Suppressor macrophage treated with lipopolysaccharide for 1 hour (primary cell): ENCODE results near the gene TMEM164.
"Not testable (repeated sequence)": the region's sequence is repeated elsewhere in the genome, so short reads cannot be mapped to it uniquely, and the experiment has no call there.

ENCODE experiments used
- DNase-seq, 3 donors: peaks; one replicate each; pipeline ENCODE4 v3.0.0-alpha.2; 2020 to 2022

The TMEM164 gene

GRCh38 chrX:110138557-110138956 is 135.6 kb downstream of the TMEM164 start:
- DNase-seq, result no peak

GRCh38 chrX:110139172-110139571 is 136.3 kb downstream of the TMEM164 start:
- DNase-seq, result no peak

- no peak for DNase-seq
Observed at GRCh38 chrX:110142096-110142495, 139.2 kb downstream of the TMEM164 start.

GRCh38 chrX:110143454-110144210 is 140.7 kb downstream of the TMEM164 start:
- no peak for DNase-seq

- DNase-seq, result no peak
Observed at GRCh38 chrX:110145311-110145710, 142.4 kb downstream of the TMEM164 start.

- DNase-seq, result peak; percentile 40 to 52 (median 41)
Observed at GRCh38 chrX:110145854-110146253, 142.9 kb downstream of the TMEM164 start.

GRCh38 chrX:110146521-110146920 is 143.6 kb downstream of the TMEM164 start:
- peak; percentile 61 to 69 (median 63) for DNase-seq

- no peak for DNase-seq
Observed at GRCh38 chrX:110153244-110153643, 150.3 kb downstream of the TMEM164 start.

- DNase-seq, result no peak
Observed at GRCh38 chrX:110153896-110154295, 151.0 kb downstream of the TMEM164 start.

- not testable (repeated sequence) for DNase-seq
Observed at GRCh38 chrX:110154328-110154727, 151.4 kb downstream of the TMEM164 start.

- no peak for DNase-seq
Observed at GRCh38 chrX:110155759-110156158, 152.8 kb downstream of the TMEM164 start.

- peak; percentile 25 to 48 (median 40) for DNase-seq
Observed at GRCh38 chrX:110156167-110156754, 153.3 kb downstream of the TMEM164 start.

GRCh38 chrX:110157444-110157843 is 154.5 kb downstream of the TMEM164 start:
- DNase-seq, result no peak

- DNase-seq, result no peak
Observed at GRCh38 chrX:110159235-110159634, 156.3 kb downstream of the TMEM164 start.

- peak; percentile 34 to 48 (median 38) for DNase-seq
Observed at GRCh38 chrX:110159865-110160264, 157.0 kb downstream of the TMEM164 start.

GRCh38 chrX:110161361-110161686 is 158.4 kb downstream of the TMEM164 start:
- no peak for DNase-seq

- DNase-seq, result no peak
Observed at GRCh38 chrX:110162131-110162530, 159.2 kb downstream of the TMEM164 start.

- no peak for DNase-seq
Observed at GRCh38 chrX:110162867-110163266, 160.0 kb downstream of the TMEM164 start.

GRCh38 chrX:110163488-110163887 is 160.6 kb downstream of the TMEM164 start:
- DNase-seq, result no peak

GRCh38 chrX:110167952-110168451 is 165.1 kb downstream of the TMEM164 start:
- DNase-seq, result peak; percentile 32 to 59 (median 36)

- peak; percentile 23 to 64 (median 42) for DNase-seq
Observed at GRCh38 chrX:110168585-110168984, 165.7 kb downstream of the TMEM164 start.

GRCh38 chrX:110170029-110170428 is 167.1 kb downstream of the TMEM164 start:
- DNase-seq, result no peak

- no peak for DNase-seq
Observed at GRCh38 chrX:110171442-110171841, 168.5 kb downstream of the TMEM164 start.

GRCh38 chrX:110172215-110172614 is 169.3 kb downstream of the TMEM164 start:
- no peak for DNase-seq
